ENCODE measurements around the gene C5.

GRCh38 chr9:120951960-120952618 lies 98.0 kb downstream of the C5 start:
- no peak for TF ChIP-seq CTCF (IDR thresholded peaks at IDR 0.05; ENCODE audit: low read length)
- TF ChIP-seq EZH2 (IDR thresholded peaks at IDR 0.05; ENCODE audit: borderline replicate concordance, low read length) = no peak

Measured in OCI-LY1 (cell line).